Measurements from ENCODE around the gene PLS3.

Gene PLS3

GRCh38 chrX:115571712-115572111 is 10.7 kb downstream of the PLS3 start:
- no peak for DNase-seq (ENCODE audit: low read depth)

DNA sequence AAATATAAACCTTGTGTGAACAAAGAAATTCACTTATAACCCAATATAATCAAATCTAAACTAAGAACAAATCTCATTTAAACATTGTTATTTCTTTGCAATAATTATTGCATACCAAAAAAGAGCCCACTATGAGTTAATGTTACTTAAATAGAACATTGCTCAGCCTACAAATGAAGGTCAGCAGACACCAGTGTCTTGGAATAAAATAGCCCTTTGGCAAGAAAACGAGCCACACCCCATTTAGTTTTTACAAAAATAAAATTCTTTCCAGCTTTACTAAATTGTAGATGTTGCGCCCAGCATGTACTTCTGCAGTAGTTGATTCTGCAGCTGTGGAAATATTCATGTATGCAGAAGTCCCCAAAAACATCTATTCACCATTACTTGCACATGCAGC is 12.2 kb downstream of the PLS3 start:
- no peak for DNase-seq (ENCODE audit: low read depth)

DNA sequence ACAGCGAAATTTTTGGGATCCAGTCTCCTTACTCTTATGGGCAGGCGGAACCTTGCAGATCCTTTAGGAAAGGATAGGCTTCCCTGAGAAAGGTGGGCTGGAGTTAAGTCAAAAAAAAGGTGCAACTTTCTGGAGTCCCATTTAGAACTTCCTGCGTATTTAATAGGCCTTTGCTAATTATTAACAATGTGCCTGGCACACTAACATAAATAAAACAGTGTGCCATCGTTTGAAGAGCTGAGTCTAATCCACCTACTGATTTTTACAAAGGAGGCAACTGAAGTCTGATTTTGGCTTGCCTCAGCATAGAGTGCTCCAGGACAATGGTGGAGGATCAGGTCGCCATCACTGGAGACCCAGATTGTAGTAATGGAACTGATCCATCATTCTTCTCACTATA is 15.7 kb downstream of the PLS3 start:
- no peak for DNase-seq (ENCODE audit: low read depth)

GRCh38 chrX:115579327-115579726 is 18.4 kb downstream of the PLS3 start:
- no peak for DNase-seq (ENCODE audit: low read depth)

DNA sequence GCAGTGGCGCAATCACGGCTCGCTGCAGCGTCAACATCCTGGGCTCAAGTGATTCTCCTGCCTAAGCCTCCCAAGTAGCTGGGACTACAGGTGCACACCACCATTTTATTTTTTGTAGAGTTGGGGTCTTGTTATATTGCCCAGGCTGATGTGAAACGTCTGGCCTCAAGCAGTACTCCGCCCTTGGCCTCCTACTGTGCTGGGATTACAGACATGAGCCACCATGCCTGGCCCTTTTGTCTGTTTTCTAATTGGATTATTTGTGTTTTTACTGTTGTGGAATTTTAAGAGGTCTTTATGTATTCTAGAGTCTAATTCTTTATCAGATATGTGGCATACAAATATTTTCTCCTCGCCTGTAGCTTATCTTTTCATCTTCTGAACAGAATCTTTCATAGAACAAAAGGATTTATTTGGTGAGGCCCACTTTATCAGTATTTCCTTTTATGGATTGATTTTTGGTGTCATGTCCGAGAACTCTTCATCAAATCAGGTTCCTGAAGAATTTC is 18.9 kb downstream of the PLS3 start:
- no peak for DNase-seq (ENCODE audit: low read depth)

DNA sequence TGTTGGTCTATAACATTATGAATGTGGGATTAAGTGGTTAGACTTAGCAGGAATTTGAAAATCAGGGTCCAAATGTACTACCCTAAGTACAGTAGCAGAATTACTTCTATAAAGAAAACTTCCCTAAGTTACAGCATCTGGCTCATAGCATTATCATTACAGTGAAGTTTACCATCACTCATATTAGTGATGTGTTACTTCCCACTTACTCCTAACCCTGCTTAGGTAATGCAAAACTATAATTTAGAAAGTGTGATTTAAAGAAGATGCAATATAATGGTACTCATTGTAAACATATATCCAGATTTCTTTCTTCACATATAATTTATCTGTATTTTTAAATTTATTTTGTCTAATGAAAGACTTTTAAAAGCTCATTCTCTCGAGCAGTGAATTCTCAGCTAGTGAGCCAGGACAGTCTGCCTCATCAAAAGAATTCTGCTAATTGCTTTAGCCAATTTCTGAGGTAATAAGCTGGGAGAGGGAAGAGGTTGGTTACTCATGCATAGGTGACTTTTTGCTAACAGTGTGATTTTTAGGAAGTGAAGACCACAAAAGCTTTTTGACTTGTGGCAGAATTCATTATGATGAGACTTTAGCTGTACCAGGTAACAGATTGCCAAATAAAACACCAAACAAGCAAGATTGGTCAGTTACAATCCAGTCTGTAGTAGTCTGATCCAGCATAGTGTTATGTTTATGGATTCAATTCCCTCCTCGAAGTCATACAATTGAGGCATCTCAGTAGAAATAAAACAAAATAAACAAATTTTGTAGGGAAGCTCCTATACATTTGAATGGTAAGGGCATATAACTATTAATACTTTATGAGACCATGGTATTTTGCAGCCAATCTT is 21.0 kb downstream of the PLS3 start:
- DNase-seq (ENCODE audit: low read depth): no peak

DNA sequence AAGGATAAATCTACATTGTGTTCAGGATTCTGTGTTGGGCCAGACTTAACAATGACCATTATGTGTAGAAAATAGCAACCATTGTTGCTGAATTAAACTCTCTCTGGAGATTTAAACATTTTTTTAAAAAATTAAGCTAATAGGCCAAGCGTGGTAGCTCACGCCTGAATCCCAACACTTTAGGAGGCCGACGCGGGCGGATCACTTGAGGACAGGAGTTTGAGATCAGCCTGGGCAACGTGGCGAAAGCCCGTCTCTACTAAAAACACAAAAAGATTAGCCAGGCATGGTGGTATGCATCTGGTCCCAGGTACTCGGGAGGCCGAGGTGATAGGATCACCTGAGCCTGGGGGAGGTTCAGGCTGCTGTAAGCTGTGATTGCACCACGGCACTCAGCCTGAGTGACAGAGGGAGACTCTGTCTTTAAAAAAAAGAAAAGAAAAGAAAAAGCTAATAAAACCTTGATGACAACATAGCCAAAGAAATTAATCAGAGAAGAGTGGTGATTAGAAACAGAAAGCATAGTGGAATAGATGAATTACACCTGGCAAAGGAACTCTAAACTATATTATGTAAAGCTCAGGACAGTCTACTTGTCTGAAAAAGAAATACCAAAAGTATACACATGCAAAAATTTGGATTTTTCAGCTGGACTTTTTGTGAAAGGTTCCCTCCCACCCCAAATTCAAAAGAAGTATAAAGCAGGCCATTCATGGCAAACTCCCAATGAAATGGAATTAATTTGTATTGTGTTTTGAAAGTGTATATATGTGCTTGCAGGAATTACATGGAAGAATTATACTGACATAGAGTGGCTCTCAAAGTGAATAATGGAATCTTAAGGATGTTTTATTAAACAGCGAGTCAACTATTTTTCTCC is 21.9 kb downstream of the PLS3 start:
- DNase-seq (ENCODE audit: low read depth): no peak

- DNase-seq (ENCODE audit: low read depth): no peak
These were observed 22.6 kb downstream of the PLS3 start for GRCh38 chrX:115583496-115584004.

GRCh38 chrX:115584696-115585095 is 23.7 kb downstream of the PLS3 start:
- DNase-seq (ENCODE audit: low read depth): no peak

- DNase-seq (ENCODE audit: low read depth): no peak
These were observed 27.2 kb downstream of the PLS3 start for GRCh38 chrX:115588179-115588578.

DNA sequence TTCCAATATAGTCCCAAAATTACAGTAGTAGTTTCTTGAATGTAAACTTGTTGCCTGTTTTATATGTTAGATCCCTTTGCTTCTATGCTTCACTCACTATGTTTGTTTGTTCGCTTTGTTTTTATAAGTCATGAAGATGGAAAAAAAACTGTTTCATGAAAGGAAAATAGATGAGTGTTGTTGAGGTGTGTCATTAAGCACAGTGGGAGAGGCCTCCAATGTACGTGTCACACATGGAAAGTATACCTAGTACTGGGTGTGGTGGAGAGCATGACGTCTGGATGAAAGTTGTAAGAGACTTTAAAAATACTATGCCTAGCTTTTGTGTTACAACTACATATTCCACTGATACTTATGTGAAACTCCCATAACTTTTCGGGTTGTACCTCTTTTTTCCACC is 28.4 kb downstream of the PLS3 start:
- DNase-seq (ENCODE audit: low read depth): no peak

DNA sequence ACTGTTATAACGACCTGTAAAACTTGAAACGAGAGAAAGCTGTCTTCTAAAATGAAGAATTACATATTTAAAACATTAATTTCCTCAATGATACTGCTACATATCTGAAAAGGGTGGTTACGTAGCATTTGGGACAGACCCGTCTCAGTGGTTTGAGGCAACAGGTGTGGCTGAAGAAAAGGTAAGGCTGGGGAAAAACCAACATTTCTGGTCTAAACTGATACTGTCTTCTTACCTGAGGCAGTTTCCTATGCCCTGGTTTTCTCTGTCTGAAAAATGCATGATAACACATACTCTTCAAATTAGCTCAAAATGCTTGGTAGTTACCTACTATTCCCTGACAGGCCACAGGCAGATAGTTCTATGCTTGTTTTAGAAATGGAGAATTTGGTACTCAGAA is 30.4 kb downstream of the PLS3 start:
- no peak for DNase-seq (ENCODE audit: low read depth)

DNA sequence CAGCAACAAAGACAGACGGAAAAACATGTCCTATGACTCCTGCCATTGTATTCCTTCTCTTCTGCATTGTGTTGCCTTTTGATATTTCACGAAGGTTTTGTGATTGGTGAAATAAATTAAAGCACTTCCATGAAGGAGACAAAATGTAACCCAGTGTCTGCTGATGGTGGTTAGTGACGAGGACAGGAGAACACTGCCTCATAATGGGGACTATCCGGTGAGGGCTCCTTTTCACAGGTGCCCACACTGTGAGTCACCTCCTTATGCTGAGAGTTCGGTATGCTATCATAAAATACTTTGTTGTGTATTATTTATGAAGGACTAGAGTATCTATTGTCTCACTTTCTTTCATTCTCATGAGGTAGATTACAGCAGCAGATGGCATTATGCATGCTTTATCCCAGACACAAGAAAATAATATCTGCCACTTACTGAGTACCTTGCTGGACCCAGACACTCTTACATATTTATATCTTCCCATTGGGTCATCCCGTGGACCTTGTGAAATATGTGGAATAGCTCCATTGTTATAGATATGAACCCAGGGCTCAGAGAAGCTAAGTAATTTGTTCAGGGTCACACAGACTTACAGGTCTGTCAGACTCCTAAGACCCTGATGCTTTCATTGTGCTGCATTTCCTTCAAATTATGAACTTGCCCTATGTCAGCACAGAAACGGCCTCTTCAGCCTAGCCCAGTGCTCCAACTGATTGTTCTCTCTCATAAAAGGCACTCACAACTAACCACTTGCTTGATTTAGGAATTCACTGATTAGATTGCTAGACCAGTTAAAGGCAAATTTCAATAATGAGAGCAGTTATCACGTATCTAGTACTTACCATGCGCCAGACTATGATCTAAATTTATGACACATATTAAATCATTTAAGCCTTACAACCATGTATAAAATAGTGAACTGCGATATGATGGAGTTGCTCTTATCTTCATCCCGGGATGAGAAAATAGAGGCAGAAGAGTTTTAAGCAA is 31.2 kb downstream of the PLS3 start:
- DNase-seq (ENCODE audit: low read depth): no peak

DNA sequence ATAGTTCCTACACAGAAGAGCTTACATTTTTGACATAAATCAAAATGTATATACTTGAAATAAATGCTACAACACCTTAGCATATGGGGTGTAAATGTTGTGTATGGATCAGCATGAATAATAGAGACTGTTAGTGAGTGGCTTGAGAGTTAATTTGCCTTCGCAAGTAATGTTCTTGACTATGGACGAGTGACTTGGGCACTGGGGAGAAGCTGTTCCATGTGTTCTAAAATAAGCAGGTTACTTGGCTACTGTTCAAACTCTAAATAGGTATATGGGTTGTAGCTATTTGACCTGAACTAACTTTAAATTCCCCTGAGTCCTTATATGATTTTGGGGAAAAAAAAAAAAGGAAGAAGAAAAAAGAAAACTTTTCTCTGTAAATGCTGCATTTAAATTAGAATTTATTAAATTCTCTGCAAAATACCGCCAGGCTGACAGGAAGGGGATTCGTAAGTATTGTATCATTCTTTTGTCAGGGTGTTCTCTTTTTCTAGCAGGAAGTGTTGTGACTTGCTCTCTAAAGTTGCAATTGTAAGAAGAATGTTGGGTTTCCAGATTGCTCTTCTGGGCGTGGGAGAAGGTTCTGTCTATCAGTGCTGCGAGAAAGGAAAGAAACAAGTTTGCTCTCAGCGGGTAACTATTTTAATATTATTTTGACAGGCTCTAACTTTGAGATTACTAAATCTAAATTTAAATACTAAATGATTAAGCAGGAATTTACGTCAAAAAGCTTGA is 32.2 kb downstream of the PLS3 start:
- no peak for DNase-seq (ENCODE audit: low read depth)

GRCh38 chrX:115595049-115595448 is 34.1 kb downstream of the PLS3 start:
- no peak for DNase-seq (ENCODE audit: low read depth)

DNA sequence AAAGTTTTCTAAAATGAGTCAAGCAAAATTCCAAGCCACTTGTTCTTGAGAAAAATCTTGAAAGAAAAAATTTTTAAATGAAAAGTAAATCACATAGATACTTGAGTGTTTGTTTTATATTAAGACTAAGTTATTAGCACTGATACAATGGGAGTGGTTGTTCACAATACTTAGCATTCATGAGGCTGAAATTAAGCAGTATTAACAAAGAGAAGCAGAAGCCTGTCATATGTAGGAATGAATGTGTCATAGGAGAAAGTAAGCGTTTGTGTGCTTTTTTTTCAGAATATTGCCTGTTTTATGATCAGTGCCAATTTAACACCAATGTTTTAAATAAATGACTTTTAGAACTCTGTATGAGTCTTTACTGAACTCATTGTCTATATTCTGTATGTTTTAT is 37.6 kb downstream of the PLS3 start:
- DNase-seq (ENCODE audit: low read depth): no peak

GRCh38 chrX:115602308-115602707 is 41.3 kb downstream of the PLS3 start:
- DNase-seq (ENCODE audit: low read depth): no peak

- no peak for DNase-seq (ENCODE audit: low read depth)
These were observed 41.9 kb downstream of the PLS3 start for GRCh38 chrX:115602729-115603389.

GRCh38 chrX:115603534-115604074 is 42.6 kb downstream of the PLS3 start:
- DNase-seq (ENCODE audit: low read depth): no peak

DNA sequence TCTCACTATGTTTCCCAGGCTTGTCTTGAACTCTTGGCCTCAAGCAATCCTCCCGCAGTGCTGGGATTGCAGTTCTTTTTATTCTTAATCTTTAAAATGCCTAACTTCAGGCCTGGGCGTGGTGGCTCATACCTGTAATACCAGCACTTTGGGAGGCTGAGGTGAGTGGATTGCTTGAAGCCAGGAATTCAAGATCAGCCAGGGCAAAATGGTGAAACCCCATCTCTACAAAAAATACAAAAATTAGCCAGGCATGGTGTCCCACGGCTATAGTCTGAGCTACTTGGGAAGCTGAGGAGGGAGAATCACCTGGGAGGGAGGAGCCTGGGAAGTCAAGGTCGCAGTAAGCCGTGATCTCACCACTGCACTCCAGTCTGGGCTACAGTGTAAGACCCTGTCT is 45.9 kb downstream of the PLS3 start:
- DNase-seq (ENCODE audit: low read depth): no peak

Measured in activated T-helper 9 cell treated with anti-CD3 and anti-CD28 coated beads, Interleukin-2, amount 50 U/mL, for 16 hours (primary cell).